K562 (cell line): ENCODE measurements around the gene CSMD2. TPM values are rescaled to one million over a fixed set of nuclear protein-coding genes. Genes with fewer than 3 reads are reported as not detected.

ENCODE experiments used
- ATAC-seq: fragments of 200-7000 bp; cut with Tn5 transposase; 3 replicates; pipeline ENCODE4 v1.9.1; 2020; ENCODE audit warnings: moderate library complexity
- BruUV-seq: library from RNA; stranded (reverse); fragments of 400-500 nt; replicated peaks from 2 replicates; lab custom pipeline; 2021; lab: Mats Ljungman, UMichigan
- CTCF ChIA-PET: fragments of 300-600 bp; formaldehyde crosslinking; extraction: SDS; loops from one replicate; lab custom pipeline; 2021; ENCODE audit warnings: low intra/inter-chr PET ratio; lab: Yijun Ruan, JAX
- POLR2A ChIA-PET: fragments of 300-600, 350-650 bp; sonication (Branson Sonifier 250); formaldehyde crosslinking; extraction: SDS; loops from one replicate; lab custom pipeline; 2021; ENCODE audit warnings: antibody characterized with exemption, inconsistent platforms; lab: Yijun Ruan, JAX
- DNase-seq, 4 experiments: peaks; one replicate each; pipeline versions ENCODE4 v3.0.0 to v3.0.0-alpha.2; 2011 to 2018; ENCODE audit warnings: low spot score in 3 of 4, mixed read lengths in 3 of 4; ENCODE audit errors: extremely low read depth in 1 of 4
- FAIRE-seq: peaks from 2 replicates; lab custom pipeline; 2011; peaks lifted over from hg19 to GRCh38; lab: Jason Lieb, UNC
- H2AFZ ChIP-seq: 2 replicates; pipeline ENCODE4 v1.6.0; 2011; ENCODE audit warnings: low read depth, low read length, control low read depth, inconsistent platforms
- H3K27ac ChIP-seq: fragments of 200-600 bp; 3 replicates; pipeline ENCODE4 v1.8.0; 2011; ENCODE audit warnings: low read depth, mild to moderate bottlenecking, control low read depth, inconsistent platforms, low read length, moderate library complexity, mixed read lengths; ENCODE audit errors: extremely low read depth
- H3K27me3 ChIP-seq, 2 experiments: fragments of 300-600 bp in 1 of 2; 2 replicates in 1 of 2; 3 replicates in 1 of 2; pipeline versions ENCODE4 v1.6.0 to v1.8.0; 2011; ENCODE audit warnings: inconsistent platforms in 2 of 2, low read length in 2 of 2, mild to moderate bottlenecking in 1 of 2, mixed read lengths in 1 of 2, moderate library complexity in 1 of 2; ENCODE audit not compliant: control insufficient read depth in 2 of 2, insufficient read depth in 2 of 2
- H3K36me3 ChIP-seq: fragments of 300-600 bp; 3 replicates; pipeline ENCODE4 v1.8.0; 2011; ENCODE audit warnings: mild to moderate bottlenecking, low read length, inconsistent platforms; ENCODE audit not compliant: control insufficient read depth, insufficient read depth
- H3K4me1 ChIP-seq, 2 experiments: fragments of 200-600 bp in 1 of 2; replicated peaks in 1 of 2; 2 replicates in 1 of 2; 3 replicates in 1 of 2; pipeline versions ENCODE4 v1.5.1 to v1.8.0; 2011; ENCODE audit warnings: inconsistent platforms in 2 of 2, low read length in 2 of 2, mild to moderate bottlenecking in 1 of 2, mixed read lengths in 1 of 2, moderate library complexity in 1 of 2; ENCODE audit not compliant: control insufficient read depth in 2 of 2, insufficient read depth in 2 of 2
- H3K4me2 ChIP-seq: 2 replicates; pipeline ENCODE4 v1.6.1; 2011; ENCODE audit warnings: low read length, control low read depth, inconsistent platforms, mixed read lengths; ENCODE audit not compliant: insufficient read depth
- H3K4me3 ChIP-seq: fragments of 200-600 bp; sonication (generic), shearing (Covaris generic); 2 replicates; pipeline ENCODE4 v1.5.1; 2016; ENCODE audit warnings: control low read depth, inconsistent platforms
- H3K79me2 ChIP-seq: fragments of 200-600 bp; 3 replicates; pipeline ENCODE4 v1.8.0; 2011; ENCODE audit warnings: low read length, inconsistent platforms; ENCODE audit not compliant: control insufficient read depth, insufficient read depth
- H3K9ac ChIP-seq, 2 experiments: 2 replicates each; pipeline versions ENCODE4 v1.6.0 to v1.6.1; 2011; ENCODE audit warnings: low read depth in 2 of 2, low read length in 2 of 2, control low read depth in 1 of 2, inconsistent platforms in 1 of 2, mild to moderate bottlenecking in 1 of 2, mixed read lengths in 1 of 2; ENCODE audit not compliant: insufficient read depth in 1 of 2
- H3K9me1 ChIP-seq: one replicate; pipeline ENCODE4 v1.6.0; 2011; ENCODE audit warnings: inconsistent platforms, mild to moderate bottlenecking, low read length, moderate library complexity; ENCODE audit not compliant: control insufficient read depth, insufficient read depth
- H3K9me3 ChIP-seq: replicated peaks from 2 replicates; pipeline ENCODE4 v1.5.1; 2011; ENCODE audit warnings: low read depth, low read length, inconsistent platforms; ENCODE audit not compliant: control insufficient read depth, insufficient read depth
- H4K20me1 ChIP-seq: replicated peaks from 2 replicates; pipeline ENCODE4 v1.6.1; 2011; ENCODE audit warnings: low read length, inconsistent platforms, mixed read lengths; ENCODE audit not compliant: control insufficient read depth, insufficient read depth
- BRF1 ChIP-seq: IDR thresholded peaks from 3 replicates; pipeline ENCODE4 v1.6.1; 2011; ENCODE audit warnings: borderline replicate concordance, mild to moderate bottlenecking; ENCODE audit not compliant: insufficient read length; ENCODE audit errors: extremely low read depth
- CBX5 ChIP-seq: IDR thresholded peaks from 2 replicates; pipeline ENCODE4 v1.6.1; 2014; ENCODE audit warnings: low read depth, borderline replicate concordance
- CHCHD3 ChIP-seq: fragments of 250-450 bp; sonication (Bioruptor Pico); IDR thresholded peaks from 2 replicates; pipeline ENCODE4 v2.1.2; 2022; ENCODE audit warnings: mild to moderate bottlenecking
- JUNB ChIP-seq: fragments of 450-650 bp; formaldehyde crosslinking; conservative IDR thresholded peaks from 2 replicates; pipeline ENCODE4 v1.4.0; 2020; ENCODE audit warnings: mild to moderate bottlenecking
- KAT7 ChIP-seq: sonication (generic); formaldehyde crosslinking; IDR thresholded peaks from 2 replicates; pipeline ENCODE4 v1.8.0; 2022; ENCODE audit warnings: missing genetic modification reagents, mild to moderate bottlenecking, borderline replicate concordance
- POLR2AphosphoS2 ChIP-seq: IDR thresholded peaks from 2 replicates; pipeline ENCODE4 v1.6.1; 2012; ENCODE audit warnings: low read length, improper control_type of control experiment
- RAD21 ChIP-seq, 2 experiments: fragments of 250-450 bp in 1 of 2; fragments of 450-650 bp in 1 of 2; sonication (Bioruptor Pico) in 1 of 2; formaldehyde crosslinking in 1 of 2; IDR thresholded peaks in 1 of 2; conservative IDR thresholded peaks in 1 of 2; 2 replicates each; pipeline versions ENCODE4 v1.4.0 to v1.8.0; 2020 to 2022; ENCODE audit warnings: mild to moderate bottlenecking in 2 of 2, moderate library complexity in 1 of 2
- SNIP1 ChIP-seq: fragments of 450-650 bp; IDR thresholded peaks from 2 replicates; pipeline ENCODE4 v1.7.1; 2017; ENCODE audit warnings: low read depth, mild to moderate bottlenecking
- TAF9B ChIP-seq: fragments of 450-650 bp; IDR thresholded peaks from 2 replicates; pipeline ENCODE4 v1.6.1; 2018; ENCODE audit warnings: mild to moderate bottlenecking; ENCODE audit not compliant: partially characterized antibody
- TCF3 ChIP-seq: sonication (generic); formaldehyde crosslinking; IDR thresholded peaks from 2 replicates; pipeline ENCODE4 v1.4.0; 2020; ENCODE audit warnings: mild to moderate bottlenecking, missing genetic modification reagents
- TCFL5 ChIP-seq: fragments of 250-450 bp; sonication (Bioruptor Pico); conservative IDR thresholded peaks from 2 replicates; pipeline ENCODE4 v1.6.1; 2021; ENCODE audit warnings: mild to moderate bottlenecking, moderate library complexity, matching md5 sums
- ZNF57 ChIP-seq: fragments of 450-650 bp; formaldehyde crosslinking; IDR thresholded peaks from 2 replicates; pipeline ENCODE4 v1.4.0; 2020; ENCODE audit warnings: mild to moderate bottlenecking, moderate library complexity
- ZNF696 ChIP-seq: fragments of 250-450 bp; sonication (Bioruptor Pico); conservative IDR thresholded peaks from 2 replicates; pipeline ENCODE4 v1.4.0; 2020; ENCODE audit warnings: mild to moderate bottlenecking, moderate library complexity
- WGBS: fragments of 100-300 bp; shearing (Covaris generic); methylation state at CpG from one replicate; pipeline ENCODE4 v1.1.6; 2016; ENCODE audit warnings: low coverage, mixed read lengths; ENCODE audit not compliant: insufficient coverage; ENCODE audit errors: missing lambda C conversion rate; 5-methylcytosine and 5-hydroxymethylcytosine counted together
- in situ Hi-C: fragments of 300-500 bp; cut with MboI; formaldehyde crosslinking; loops from 4 replicates; pipeline ENCODE4 v1.15.0; 2018; ENCODE audit warnings: inconsistent platforms, mixed read lengths
- intact Hi-C: fragments of 100-400 bp; cut with micrococcal nuclease; formaldehyde crosslinking; loops from 2 replicates; pipeline ENCODE4 v1.14.2; 2022
- polyA plus RNA-seq, 8 experiments: library from polyadenylated mRNA; depleted of rRNA in 4 of 8; stranded (reverse) in 5 of 8; unstranded in 3 of 8; fragments of >200 nt; fragmentation: Nextera tagmentation in 2 of 8; fragmentation: Illumina TruSeq in 1 of 8; extraction: Ambion mirVana in 2 of 8; extraction: Trizol in 1 of 8; gene quantifications; 2 replicates each; pipeline versions ENCODE4 v1.2.1 to v1.2.3, GENCODE V29; 2011 to 2014; ENCODE audit warnings: inconsistent platforms in 1 of 8, missing spikeins in 1 of 8
- total RNA-seq, 7 experiments: library from RNA; depleted of rRNA in 6 of 7; stranded (reverse); fragments of >200 nt in 6 of 7; fragmentation: Illumina TruSeq in 2 of 7; extraction: Trizol in 2 of 7; gene quantifications; 2 replicates each; pipeline versions ENCODE4 v1.2.1 to v1.2.3, GENCODE V29; 2011 to 2021; ENCODE audit warnings: low replicate concordance in 1 of 7
- TF ChIP-seq, protein P1 (sequence below), 2 experiments: IDR thresholded peaks; 2 replicates each; pipeline ENCODE4 v1.6.1; 2011; ENCODE audit warnings: borderline replicate concordance in 1 of 2, control low read depth in 1 of 2, low read depth in 1 of 2, low read length in 1 of 2, mild to moderate bottlenecking in 1 of 2, mixed read lengths in 1 of 2, moderate library complexity in 1 of 2; ENCODE audit not compliant: insufficient read depth in 1 of 2, insufficient read length in 1 of 2, poor library complexity in 1 of 2, severe bottlenecking in 1 of 2; ENCODE audit errors: extremely low read depth in 1 of 2
- TF ChIP-seq, protein P2 (sequence below): fragments of 250-450 bp; sonication (Bioruptor Pico); IDR thresholded peaks from 2 replicates; pipeline ENCODE4 v1.4.0; 2020; ENCODE audit warnings: mild to moderate bottlenecking, moderate library complexity
- TF ChIP-seq, protein P3 (sequence below): fragments of 250-450 bp; sonication (Bioruptor Pico); IDR thresholded peaks from 2 replicates; pipeline ENCODE4 v1.9.0; 2021; ENCODE audit warnings: mild to moderate bottlenecking

Gene CSMD2
- total and polyA plus RNA-seq, 9 of the 15 experiments (the other 6 are each of a cell fraction or from before 2014, with no cell fraction given), result not detected

DNA sequence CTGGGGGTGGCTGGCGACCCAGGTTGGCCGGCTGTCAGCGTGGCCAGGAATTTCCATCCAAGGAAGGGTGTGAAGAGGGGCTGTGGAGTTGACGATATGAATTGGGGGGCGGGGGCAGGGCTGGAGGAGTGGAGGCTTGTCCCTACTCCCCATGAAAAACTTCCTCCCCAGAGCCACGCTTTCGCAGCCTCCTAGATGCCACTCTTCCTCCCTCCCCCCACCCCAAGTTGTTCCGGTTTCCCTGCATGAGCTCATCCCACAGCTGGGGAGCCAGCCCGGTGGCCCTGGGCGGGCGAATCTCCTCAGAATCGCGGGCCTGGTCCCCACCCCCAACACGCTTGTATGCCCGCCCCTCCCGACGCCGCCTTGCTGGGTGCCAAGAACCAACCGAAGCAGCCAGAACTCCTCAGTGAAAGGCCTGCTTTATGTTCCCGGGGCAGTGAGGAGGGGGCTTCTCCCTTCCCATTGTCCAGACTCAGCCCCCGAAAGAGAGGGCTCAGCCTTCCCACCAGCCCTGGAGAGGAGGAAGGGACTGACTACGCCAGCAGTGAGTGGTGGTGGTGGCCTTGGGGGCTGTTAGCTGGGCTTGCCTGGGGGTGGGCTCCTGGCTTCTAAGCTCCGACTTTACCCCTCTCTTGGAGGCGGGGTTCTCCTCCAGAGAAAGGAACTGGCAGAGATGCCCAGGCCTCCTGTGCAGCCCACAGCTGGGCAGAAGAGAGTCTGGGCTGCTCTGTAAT is 1.8 kb upstream of the CSMD2 start:
- intact Hi-C loops, result no loop called here
- no peak overlapping the region for H3K4me2 ChIP-seq
- FAIRE-seq, result no peak
- H3K79me2 ChIP-seq, result no peaks in the 10 kb centered on the region
- CTCF ChIA-PET, result no interaction called here
- H3K27ac ChIP-seq, result no peak overlapping the region
- H3K9me3 ChIP-seq, result no peaks in the 10 kb centered on the region
- no peaks in the 10 kb centered on the region for H3K36me3 ChIP-seq
- under 1% methylated on average over 19 of the region's 24 CpGs for WGBS
- H3K9ac ChIP-seq, result no peak overlapping the region
- H3K4me3 ChIP-seq, result no peak overlapping the region
- H3K27me3 ChIP-seq, result peaks cover 2 to 18% of the 10 kb centered on the region in 2 experiments; a peak in 4 of 5 replicates
- in situ Hi-C loops, result no loop called here
- TF ChIP-seq POLR2AphosphoS2 (no peak), ZNF696 (CRISPR knock-in tag) (no peak), BRF1 (no peak), JUNB (CRISPR knock-in tag) (no peak), TCFL5 (no peak), SNIP1 (no peak), TCF3 (CRISPR knock-in tag) (no peak), ZNF57 (no peak), KAT7 (CRISPR knock-in tag) (no peak), CHCHD3 (CRISPR knock-in tag) (no peak), CBX5 (no peak), TAF9B (no peak), RAD21 (CRISPR knock-in tag; conservative IDR thresholded peaks at IDR 0.05 in 1 of 2, IDR thresholded peaks at IDR 0.05 in 1 of 2) (no peak)
- TF ChIP-seq, protein P1, sequence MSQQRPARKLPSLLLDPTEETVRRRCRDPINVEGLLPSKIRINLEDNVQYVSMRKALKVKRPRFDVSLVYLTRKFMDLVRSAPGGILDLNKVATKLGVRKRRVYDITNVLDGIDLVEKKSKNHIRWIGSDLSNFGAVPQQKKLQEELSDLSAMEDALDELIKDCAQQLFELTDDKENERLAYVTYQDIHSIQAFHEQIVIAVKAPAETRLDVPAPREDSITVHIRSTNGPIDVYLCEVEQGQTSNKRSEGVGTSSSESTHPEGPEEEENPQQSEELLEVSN (IDR thresholded peaks at IDR 0.05; ENCODE audit: borderline replicate concordance in 1 of 2, extremely low read depth in 1 of 2, insufficient read depth in 1 of 2, insufficient read length in 1 of 2, low read depth in 1 of 2, low read length in 1 of 2, poor library complexity in 1 of 2, severe bottlenecking in 1 of 2), result no peak
- TF ChIP-seq, protein P2, sequence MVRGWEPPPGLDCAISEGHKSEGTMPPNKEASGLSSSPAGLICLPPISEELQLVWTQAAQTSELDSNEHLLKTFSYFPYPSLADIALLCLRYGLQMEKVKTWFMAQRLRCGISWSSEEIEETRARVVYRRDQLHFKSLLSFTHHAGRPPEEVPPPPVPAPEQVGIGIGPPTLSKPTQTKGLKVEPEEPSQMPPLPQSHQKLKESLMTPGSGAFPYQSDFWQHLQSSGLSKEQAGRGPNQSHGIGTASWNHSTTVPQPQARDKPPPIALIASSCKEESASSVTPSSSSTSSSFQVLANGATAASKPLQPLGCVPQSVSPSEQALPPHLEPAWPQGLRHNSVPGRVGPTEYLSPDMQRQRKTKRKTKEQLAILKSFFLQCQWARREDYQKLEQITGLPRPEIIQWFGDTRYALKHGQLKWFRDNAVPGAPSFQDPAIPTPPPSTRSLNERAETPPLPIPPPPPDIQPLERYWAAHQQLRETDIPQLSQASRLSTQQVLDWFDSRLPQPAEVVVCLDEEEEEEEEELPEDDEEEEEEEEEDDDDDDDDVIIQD (CRISPR knock-in tag), result no peak
- TF ChIP-seq, protein P3, sequence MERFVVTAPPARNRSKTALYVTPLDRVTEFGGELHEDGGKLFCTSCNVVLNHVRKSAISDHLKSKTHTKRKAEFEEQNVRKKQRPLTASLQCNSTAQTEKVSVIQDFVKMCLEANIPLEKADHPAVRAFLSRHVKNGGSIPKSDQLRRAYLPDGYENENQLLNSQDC (CRISPR knock-in tag), result no peak
- POLR2A ChIA-PET, result no interaction called here
- no peak overlapping the region for H2AFZ ChIP-seq
- peaks cover 0 to 10% of the 10 kb centered on the region in 2 experiments; a peak in 2 of 5 replicates for H3K4me1 ChIP-seq
- BruUV-seq, result no TSS peak
- no peaks in the 10 kb centered on the region for H3K9me1 ChIP-seq
- DNase-seq, result no peak
- no peaks in the 10 kb centered on the region for H4K20me1 ChIP-seq
- ATAC-seq, result no peak
